Heart right ventricle (tissue), 16 donors: ENCODE measurements around the gene XPR1. TPM values are rescaled to one million over a fixed set of nuclear protein-coding genes. Genes with fewer than 3 reads are reported as not detected.
A peak's percentile ranks its signal among the peaks of the same experiment; 100 is the strongest.

Experiments used
- ATAC-seq, 8 donors: fragments of 200-7000 bp; cut with Tn5 transposase; one replicate each; pipeline ENCODE4 v1.9.1; 2020; ENCODE audit warnings: mild to moderate bottlenecking in 8 of 8, moderate library complexity in 8 of 8, moderate number of reproducible peaks in 1 of 8
- DNase-seq, 2 donors: peaks; one replicate each; pipeline ENCODE4 v3.0.0-alpha.2; 2020
- H3K27ac ChIP-seq, 10 donors: fragments of 200-600 bp; sonication (generic) in 2 of 10; one replicate each; pipeline versions ENCODE4 v1.5.0 to v1.8.0; 2020 to 2022; ENCODE audit warnings: mild to moderate bottlenecking in 3 of 10
- H3K27me3 ChIP-seq, 7 donors: fragments of 200-600 bp; one replicate each; pipeline ENCODE4 v1.8.0; 2021 to 2022; ENCODE audit warnings: mild to moderate bottlenecking in 2 of 7
- H3K36me3 ChIP-seq, 9 donors: fragments of 200-600 bp; sonication (generic) in 1 of 9; one replicate each; pipeline versions ENCODE4 v1.5.0 to v1.8.0; 2020 to 2022; ENCODE audit warnings: mild to moderate bottlenecking in 2 of 9
- H3K4me1 ChIP-seq, 9 donors: fragments of 200-600 bp; sonication (generic) in 1 of 9; one replicate each; pipeline versions ENCODE4 v1.5.0 to v1.8.0; 2020 to 2022; ENCODE audit warnings: mild to moderate bottlenecking in 4 of 9
- H3K4me3 ChIP-seq, 10 donors: fragments of 200-600 bp; sonication (generic) in 2 of 10; one replicate each; pipeline versions ENCODE4 v1.5.0 to v1.8.0; 2020 to 2022; ENCODE audit warnings: mild to moderate bottlenecking in 7 of 10, moderate library complexity in 2 of 10
- H3K9me3 ChIP-seq, 11 donors: fragments of 200-600 bp in 10 of 11; sonication (generic) in 2 of 11; one replicate each; pipeline versions ENCODE4 v1.5.0 to v1.8.0; 2013 to 2022; ENCODE audit warnings: mild to moderate bottlenecking in 2 of 11, control low read depth in 1 of 11, moderate library complexity in 1 of 11
- CTCF ChIP-seq, 9 donors: fragments of 200-600 bp; sonication (generic) in 2 of 9; IDR thresholded peaks; one replicate each; pipeline versions ENCODE4 v1.5.0 to v1.8.0; 2021 to 2022; ENCODE audit warnings: antibody characterized with exemption in 9 of 9, mild to moderate bottlenecking in 5 of 9, moderate library complexity in 1 of 9
- WGBS, 2 donors: extraction: QIAGEN DNeasy Blood & Tissue Kit; methylation state at CpG; one replicate each; pipeline ENCODE4 v1.1.7; 2013; ENCODE audit warnings: inconsistent platforms in 1 of 2; 5-methylcytosine and 5-hydroxymethylcytosine counted together
- intact Hi-C, 10 donors: fragments of 100-400 bp; cut with DNase I; formaldehyde crosslinking; loops; one replicate each; pipeline versions ENCODE4 v1.11.1 to v1.14.2; 2022
- polyA plus RNA-seq, 2 donors: library from polyadenylated mRNA; stranded (reverse); fragments of 200-250 nt; gene quantifications; one replicate each; pipeline ENCODE4 v1.2.3, GENCODE V29; 2013
- total RNA-seq, 10 donors: library from RNA; stranded (reverse); fragmentation: NEBNext Ultra II Directional in 3 of 10; extraction: Animal tissue kit (Norgen Biotek cat#: 25700) in 3 of 10; gene quantifications; one replicate each; pipeline versions ENCODE4 v1.2.1 to v1.2.4, GENCODE V29; 2021 to 2023
- donor health status: Arrhythmogenic right ventricular cardiomyopathy.
- donor health status: ischemic (EF 13 %, LVEDD 7.1; RV severe dilation, severe dysfunction).
- donor health status: healthy with polysubstance abuse.
- donor health status: DM: no; HTN: yes; CAD: no.
- donor health status: DM: no; HTN: no; CAD: no.
- donor health status: ischemic (EF 25% LVEDD 6.9; RV normal size, moderate dysfunction).
- donor health status: ischemic (EF 25% LVEDD 5.7; RV mildly dilated, moderate dysfunction).
- donor health status: healthy.
- donor health status: DM: yes; HTN: yes; CAD: no.
- donor health status: Ischemic cardiomyopathy.
- donor health status: ischemic (EF 35%, LVEDD 5.7; RV mildly dilated, moderate dysfunction).
- donor health status: nonischemic (EF 11% LVEDD 7.7; RV severe dilation, severe dysfunction).
- donor health status: DM: yes; HTN: yes; CAD: no.
- donor health status: PGD.
- donor health status: ischemic (EF 29% LVEDD 5.4; RV normal size, mild dysfunction).
- donor health status: nonischemic (EF 23%, LVEDD 6.1; RV moderate dilation, normal function).

XPR1 gene
- total and polyA plus RNA-seq, 12 donors = 18.3 to 142 (median 70.0) TPM

DNA sequence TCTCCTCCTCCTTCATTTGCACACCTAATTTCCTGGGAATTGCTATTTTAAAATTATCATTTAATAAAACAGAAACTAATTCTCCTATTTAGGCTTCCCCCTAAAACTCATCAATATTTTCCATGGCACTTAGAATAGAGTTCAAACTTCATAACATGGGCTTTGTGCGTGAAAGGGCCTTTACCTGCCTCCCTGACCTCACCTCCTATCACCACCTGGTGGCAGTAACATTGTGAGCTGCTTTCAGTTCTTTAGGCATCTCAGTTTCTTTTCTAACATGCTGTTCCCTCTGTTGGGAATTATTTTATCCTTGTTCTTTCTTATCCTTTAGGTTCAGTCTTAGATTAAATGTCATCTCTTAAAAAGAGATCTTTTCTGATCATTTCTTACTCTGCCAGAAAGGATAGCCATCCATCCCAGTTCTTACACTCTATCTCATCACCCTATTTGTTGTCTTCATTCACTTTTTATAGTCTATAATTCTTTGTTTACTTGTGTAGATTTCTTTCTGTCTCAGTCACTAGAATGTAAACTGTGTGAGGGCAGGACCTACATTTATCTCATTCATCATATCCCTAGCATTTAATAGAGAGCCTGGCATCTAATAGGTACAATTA is 147.1 kb downstream of the XPR1 start:
- Histone ChIP-seq H3K4me1 (peaks cover 0 to 28% (median 8%) of the 10 kb centered on the region in 9 donors), H3K36me3 (no peaks in the 10 kb centered on the region), H3K27ac (no peak overlapping the region), H3K9me3 (no peaks in the 10 kb centered on the region), H3K27me3 (no peaks in the 10 kb centered on the region), H3K4me3 (no peak overlapping the region)
- WGBS, 2 donors = 92 to 100% methylated on average over 1 of the region's 1 CpG
- DNase-seq (no peak), ATAC-seq (no peak)
- TF ChIP-seq CTCF (IDR thresholded peaks at IDR 0.05) = peak in 3 of 9 donors; percentile 24 to 34 (median 33)
- intact Hi-C loops = loop anchor here in 1 of 10 donors (10.0 kb wide), 1 partner anchor 244 kb away; no protein-coding TSS in a partner anchor

DNA sequence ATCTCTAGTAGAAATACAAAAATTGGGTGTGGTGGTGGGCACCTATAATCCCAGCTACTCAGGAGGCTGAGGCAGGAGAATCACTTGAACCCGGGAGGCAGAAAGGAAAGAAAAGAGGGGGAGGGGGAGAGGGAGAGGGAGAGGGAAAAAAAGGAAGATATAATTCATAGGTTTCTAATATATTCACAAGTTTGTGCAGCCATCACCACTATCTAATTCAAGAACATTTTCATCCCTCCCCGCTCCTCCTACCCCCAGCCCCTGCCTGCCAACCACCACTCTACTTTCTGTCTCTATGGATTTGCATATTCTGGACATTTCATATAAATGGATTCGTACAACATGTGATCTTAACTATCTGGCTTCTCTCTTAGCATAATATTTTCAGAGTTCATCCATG is 147.8 kb downstream of the XPR1 start:
- H3K9me3 ChIP-seq = no peaks in the 10 kb centered on the region
- no peaks in the 10 kb centered on the region for H3K36me3 ChIP-seq
- no peak overlapping the region for H3K27ac ChIP-seq
- no peak for TF ChIP-seq CTCF (IDR thresholded peaks at IDR 0.05)
- WGBS, 2 donors = 93 to 98% methylated on average over 3 of the region's 3 CpGs
- peaks cover 0 to 32% (median 8%) of the 10 kb centered on the region in 9 donors for H3K4me1 ChIP-seq
- ATAC-seq = no peak
- no peak overlapping the region for H3K4me3 ChIP-seq
- DNase-seq = no peak
- H3K27me3 ChIP-seq = no peaks in the 10 kb centered on the region
- intact Hi-C loops = loop anchor here in 1 of 10 donors (10.0 kb wide), 1 partner anchor 245 kb away; no protein-coding TSS in a partner anchor

DNA sequence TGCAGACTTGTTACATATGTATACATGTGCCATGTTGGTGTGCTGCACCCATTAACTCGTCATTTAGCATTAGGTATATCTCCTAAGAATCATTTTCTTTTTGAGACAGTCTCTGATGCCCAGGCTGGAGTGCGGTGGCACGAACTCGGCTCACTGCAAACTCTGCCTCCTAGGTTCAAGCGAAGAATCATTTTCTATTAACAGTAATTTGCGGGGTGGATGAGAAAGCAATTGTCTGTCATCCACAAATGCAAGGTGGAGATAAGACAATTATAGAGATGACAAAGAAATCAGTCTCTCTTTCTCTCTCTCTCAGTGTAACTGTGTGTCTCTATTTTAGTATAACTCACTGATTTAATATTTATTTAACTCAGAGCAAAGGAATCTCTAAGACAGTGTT is 149.9 kb downstream of the XPR1 start:
- H3K36me3 ChIP-seq = no peaks in the 10 kb centered on the region
- H3K4me3 ChIP-seq = no peak overlapping the region
- intact Hi-C loops = no loop called here
- no peak for DNase-seq
- 84 to 87% methylated on average over 6 of the region's 6 CpGs for WGBS, 2 donors
- no peaks in the 10 kb centered on the region for H3K27me3 ChIP-seq
- no peak for ATAC-seq
- H3K9me3 ChIP-seq = no peaks in the 10 kb centered on the region
- H3K4me1 ChIP-seq = peaks cover 0 to 36% (median 8%) of the 10 kb centered on the region in 9 donors
- no peak for TF ChIP-seq CTCF (IDR thresholded peaks at IDR 0.05)
- H3K27ac ChIP-seq = peak overlapping the region in 1 of 10 donors; percentile 5

- 84 to 86% methylated on average over 3 of the region's 3 CpGs for WGBS, 2 donors
- no peaks in the 10 kb centered on the region for H3K27me3 ChIP-seq
- H3K27ac ChIP-seq = no peak overlapping the region
- peaks cover 0 to 43% (median 12%) of the 10 kb centered on the region in 9 donors for H3K4me1 ChIP-seq
- H3K9me3 ChIP-seq = no peaks in the 10 kb centered on the region
- ATAC-seq (no peak), DNase-seq (no peak)
- H3K36me3 ChIP-seq = peaks cover 0 to 27% (median 0%) of the 10 kb centered on the region in 9 donors
- H3K4me3 ChIP-seq = no peak overlapping the region
- intact Hi-C loops = no loop called here
- no peak for TF ChIP-seq CTCF (IDR thresholded peaks at IDR 0.05)
These were observed 153.5 kb downstream of the XPR1 start for GRCh38 chr1:180785291-180785690.
